ENCODE measurements around the gene DNAH5.

GRCh38 chr5:13773649-13774048, 170.8 kb downstream of the DNAH5 start:
- TF ChIP-seq POLR2A (IDR thresholded peaks at IDR 0.05; ENCODE audit: low read length) (no peak), GATA1 (IDR thresholded peaks at IDR 0.05; ENCODE audit: low read depth, low read length) (no peak)

Data from erythroblast (primary cell).